Measurements from ENCODE around the gene ALS2CL.
"Not testable (repeated sequence)": the region's sequence is repeated elsewhere in the genome, so short reads cannot be mapped to it uniquely, and the experiment has no call there.

The ALS2CL gene

DNA sequence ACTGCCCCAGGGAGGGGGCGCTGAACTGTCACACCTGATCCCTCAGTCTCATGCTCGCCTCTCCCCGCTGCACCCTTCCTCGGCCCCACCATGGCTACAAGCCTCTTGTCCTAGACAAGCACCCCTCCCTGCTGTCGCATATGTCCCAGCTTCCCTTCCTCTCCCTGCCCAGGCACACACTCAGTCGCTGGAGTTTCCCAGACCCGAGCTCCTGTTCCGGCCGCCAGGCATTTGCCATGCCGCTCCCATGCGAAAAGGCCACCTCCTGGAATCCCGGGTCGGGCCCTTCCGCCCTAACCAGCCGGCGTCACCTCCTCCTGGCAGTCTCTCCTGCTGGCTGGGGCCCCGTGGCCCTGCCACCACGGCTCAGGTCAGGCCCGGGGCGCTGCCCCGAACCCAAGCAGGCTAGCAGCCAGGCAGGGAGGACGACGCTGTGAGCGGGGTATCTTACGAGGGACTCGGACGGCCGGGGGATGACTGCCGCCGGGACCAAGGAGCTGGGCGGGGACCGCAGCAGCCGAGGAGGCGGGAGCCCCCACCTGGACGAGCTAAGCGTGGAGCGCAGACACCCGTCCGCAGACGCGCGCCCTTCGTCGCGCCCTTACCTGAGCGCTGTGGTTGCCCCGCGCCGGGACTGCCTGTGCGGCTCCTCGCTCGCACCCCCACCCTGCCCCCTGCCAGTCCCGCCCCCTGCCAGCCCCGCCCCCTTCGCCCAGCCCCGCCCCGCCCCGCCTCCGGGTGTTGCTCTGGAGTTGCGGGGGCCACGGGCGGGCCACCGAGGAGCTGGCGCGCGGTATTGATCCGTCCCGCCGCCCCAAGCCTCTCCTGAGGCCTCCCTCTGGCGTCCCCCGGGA, at the start of gene ALS2CL:
ALS2CL (minus strand) TSS at position 642 of the 854 bp plus-strand sequence. CDS start 4,239 bp downstream, outside the sequence.
- peak; percentile 79 to 82 for DNase-seq

- no peak for DNase-seq
These were observed 49.6 kb upstream of the ALS2CL start for GRCh38 chr3:46742992-46743585.

DNA sequence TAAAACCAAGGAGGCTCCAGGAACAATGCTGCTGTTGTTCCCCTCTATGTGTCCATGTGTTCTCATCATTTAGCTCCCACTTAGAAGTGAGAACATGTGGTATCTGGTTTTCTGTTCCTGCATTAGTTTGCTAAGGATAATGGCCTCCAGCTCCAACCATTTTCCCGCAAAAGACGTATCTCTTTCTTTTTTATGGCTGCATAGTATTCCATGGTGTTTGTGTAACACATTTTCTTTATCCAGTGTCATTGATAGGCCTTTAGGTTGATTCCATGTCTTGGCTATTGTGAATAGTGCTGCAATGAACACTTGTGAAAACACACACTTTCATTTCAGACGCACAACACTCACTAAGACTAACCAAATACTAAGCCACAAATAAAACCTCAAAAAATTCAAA, 46.1 kb upstream of the ALS2CL start:
- not testable (repeated sequence) for DNase-seq

GRCh38 chr3:46737329-46737731, 43.9 kb upstream of the ALS2CL start:
- no peak for DNase-seq

DNA sequence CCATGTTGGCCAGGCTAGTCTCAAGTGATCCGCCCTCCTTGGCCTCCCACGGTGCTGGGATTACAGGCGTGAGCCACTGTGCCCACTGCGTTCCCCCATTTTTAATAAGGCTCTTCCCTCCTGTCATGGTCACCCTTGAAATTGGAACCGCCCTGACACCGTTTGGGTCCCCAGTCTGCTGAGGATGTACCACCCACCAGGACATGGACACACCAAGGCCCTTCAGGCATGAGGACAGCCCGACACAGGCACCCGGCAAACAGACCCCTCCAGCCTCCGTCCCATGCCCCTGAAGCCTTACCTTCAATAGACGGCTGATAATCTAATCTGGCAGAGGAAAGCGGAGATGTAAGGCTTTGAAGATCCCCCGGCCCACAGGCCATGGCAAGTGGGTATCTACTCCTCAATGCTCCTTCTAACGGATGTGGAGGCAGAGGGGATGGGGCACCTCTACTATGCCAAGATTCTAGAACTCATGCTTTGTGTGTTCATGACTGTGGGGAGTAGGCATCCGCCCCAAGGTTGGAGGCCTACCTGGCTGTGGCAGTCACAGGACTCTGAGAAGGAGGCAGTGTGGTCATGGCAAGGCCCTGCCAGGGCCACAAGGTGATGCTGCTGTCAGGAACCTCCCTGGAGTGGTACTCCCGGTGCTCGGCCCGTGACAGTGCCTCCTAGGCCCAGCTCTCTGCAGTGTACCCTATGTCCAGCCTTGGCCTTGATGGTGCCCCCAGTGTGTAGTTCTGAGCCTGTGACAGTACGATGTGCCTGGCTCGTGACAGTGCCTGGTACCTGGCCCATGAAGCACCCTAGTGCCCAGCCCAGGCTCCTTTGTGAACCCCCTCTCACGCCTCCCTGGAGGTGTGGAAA, 42.8 kb upstream of the ALS2CL start:
- no peak for DNase-seq

DNA sequence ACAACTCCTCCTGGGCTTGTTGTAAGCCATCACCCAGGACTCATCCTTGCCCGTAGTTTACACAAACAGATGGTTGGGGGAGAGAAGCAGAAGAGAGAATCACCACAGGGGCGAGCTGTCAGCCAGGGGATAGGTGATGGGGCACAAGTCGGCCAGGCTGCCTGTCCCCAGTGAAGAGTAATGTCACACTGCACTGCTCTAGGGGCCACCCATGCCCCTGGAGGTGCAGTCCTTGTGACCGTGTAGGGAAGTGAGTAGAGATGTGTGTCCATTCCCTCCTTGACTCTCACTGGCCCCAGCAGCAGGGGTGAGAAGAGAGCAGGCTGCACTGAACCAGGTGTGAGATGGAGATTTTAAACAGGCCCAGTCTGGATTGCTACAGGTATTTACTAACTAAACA, 41.3 kb upstream of the ALS2CL start:
- DNase-seq, result no peak

GRCh38 chr3:46733026-46733800, 39.7 kb upstream of the ALS2CL start:
- no peak for DNase-seq

DNA sequence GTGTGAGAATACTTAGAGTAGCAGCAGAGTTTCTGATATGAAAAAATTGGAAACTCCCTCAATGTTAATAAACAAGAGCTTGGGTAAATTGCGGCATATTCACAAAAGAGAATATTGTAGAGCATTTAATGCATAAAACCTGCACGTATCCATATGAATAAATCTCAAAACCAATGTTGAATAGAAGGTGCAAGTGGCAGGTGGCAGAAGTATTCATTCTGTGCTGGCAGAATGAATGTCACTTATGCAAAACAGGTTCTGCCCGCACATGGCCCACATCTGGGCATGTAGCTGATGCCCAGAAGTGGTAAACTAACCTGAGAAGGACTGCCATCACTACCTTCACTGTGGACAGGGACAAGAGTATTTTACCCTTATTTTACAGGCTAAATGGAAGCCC, 38.3 kb upstream of the ALS2CL start:
- no peak for DNase-seq

- no peak for DNase-seq
These were observed 37.3 kb upstream of the ALS2CL start for GRCh38 chr3:46730819-46731218.

DNA sequence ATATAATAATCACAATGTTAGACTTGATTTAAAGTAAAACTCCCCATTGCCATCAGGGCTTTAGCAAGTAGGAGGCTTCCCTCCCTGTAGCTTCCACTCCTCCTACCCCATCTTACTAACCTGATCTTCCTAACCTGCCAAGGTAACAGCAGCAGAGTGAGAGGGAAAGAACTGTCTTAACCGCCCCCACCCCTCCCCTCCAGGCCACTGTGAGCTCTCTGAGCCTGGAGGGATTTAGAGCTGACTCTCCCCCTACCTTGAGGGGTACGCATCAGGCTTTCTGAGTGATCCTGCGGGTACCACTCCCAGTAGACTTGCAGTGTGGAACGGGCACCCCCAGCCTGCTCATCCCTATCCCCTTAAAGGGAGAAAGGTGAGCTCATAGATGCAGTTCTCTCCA, 35.6 kb upstream of the ALS2CL start:
- no peak for DNase-seq

DNA sequence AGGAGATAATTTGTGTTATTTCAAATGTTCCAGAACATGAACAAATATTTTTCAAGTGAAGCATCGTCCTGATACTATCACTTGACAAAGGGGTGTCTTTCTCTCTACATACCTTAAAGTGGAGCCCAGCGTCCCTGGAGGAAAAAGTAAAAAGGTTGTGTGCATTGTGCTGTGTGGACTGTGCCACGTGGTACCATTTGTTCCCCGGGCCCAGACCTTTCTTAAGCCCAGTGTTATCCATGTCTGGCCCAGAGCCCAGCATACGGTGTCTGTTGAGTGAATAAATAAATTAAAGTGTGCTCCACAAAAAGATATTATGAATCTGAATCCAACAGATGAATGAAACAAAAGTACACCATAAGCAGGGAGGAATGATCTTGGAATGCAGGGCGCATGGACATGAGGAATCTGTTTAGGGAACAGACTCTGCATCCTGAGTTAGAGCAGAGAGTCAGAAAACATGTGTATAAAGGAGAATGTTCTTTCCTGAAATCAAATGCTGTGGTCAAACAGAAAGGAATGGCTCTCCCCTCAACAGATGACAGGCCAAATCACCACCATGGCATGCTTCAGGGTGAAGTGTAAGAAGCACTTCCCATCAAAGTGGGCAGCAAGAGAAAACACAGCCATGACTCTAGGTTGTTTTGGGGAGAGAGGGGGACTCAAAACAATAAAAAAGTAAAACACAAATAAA, 32.3 kb upstream of the ALS2CL start:
- no peak for DNase-seq

- DNase-seq, result no peak
These were observed 30.9 kb upstream of the ALS2CL start for GRCh38 chr3:46724424-46724823.

- DNase-seq, result no peak
These were observed 29.0 kb upstream of the ALS2CL start for GRCh38 chr3:46722443-46722842.

GRCh38 chr3:46721009-46721408, 27.5 kb upstream of the ALS2CL start:
- DNase-seq, result no peak

DNA sequence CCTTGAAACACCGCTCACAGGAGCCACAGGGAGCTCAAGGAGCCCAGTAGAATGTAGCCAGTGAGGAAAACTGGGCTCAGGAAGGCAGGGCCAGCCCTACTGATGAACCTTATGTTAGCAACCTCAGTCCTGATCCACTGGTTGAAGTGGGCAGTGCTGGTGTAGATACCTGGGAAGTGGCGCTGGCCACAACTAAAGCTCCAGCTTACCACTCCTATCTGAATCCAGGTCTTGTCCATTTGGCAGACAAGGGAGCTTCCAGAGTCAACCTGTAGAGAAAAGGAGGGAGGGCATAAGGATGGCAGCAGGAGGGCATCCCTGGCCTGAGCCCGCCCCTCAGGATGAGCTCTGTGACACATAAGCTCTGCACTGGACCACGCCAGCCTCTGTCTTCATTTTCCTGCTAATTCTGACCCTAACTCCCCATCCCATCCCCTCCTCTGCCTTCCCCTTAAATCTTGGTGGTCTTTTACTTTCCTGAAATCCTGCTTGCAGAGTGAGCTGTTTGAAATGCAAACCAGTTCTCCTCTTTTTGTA, 26.3 kb upstream of the ALS2CL start:
- no peak for DNase-seq

DNA sequence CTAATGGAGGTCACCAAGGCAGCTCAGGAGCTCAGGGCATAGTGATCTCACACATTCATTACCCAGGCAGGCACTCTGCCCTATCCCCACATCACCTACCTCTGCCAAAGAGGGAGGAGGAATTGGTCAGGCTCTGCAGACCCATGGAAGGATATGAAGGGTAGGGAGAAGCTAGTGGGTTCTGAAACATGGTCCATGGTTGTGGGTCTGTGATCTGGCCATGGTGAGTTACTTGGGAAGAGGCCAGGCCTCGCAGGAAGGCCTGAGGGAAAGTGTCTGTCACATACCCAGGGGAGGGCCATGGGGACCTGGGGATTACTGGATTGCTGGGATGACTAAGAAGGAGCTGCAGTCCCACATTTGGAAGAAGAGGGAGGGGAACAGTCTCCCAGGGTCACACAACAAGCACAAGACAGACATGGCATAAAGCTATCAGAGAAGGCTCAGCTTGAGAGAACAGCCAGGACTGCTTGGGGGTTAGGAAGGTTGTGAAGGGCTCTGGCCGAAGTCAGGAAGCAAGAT, 25.6 kb upstream of the ALS2CL start:
- no peak for DNase-seq

- DNase-seq, result peak in 1 of 2 donors; percentile 17
These were observed 24.2 kb upstream of the ALS2CL start, which contains the start of gene PRSS50 for GRCh38 chr3:46717447-46718231. PRSS50 (minus strand) TSS chr3:46717869; CDS start chr3:46717824, 45 bp downstream.

DNA sequence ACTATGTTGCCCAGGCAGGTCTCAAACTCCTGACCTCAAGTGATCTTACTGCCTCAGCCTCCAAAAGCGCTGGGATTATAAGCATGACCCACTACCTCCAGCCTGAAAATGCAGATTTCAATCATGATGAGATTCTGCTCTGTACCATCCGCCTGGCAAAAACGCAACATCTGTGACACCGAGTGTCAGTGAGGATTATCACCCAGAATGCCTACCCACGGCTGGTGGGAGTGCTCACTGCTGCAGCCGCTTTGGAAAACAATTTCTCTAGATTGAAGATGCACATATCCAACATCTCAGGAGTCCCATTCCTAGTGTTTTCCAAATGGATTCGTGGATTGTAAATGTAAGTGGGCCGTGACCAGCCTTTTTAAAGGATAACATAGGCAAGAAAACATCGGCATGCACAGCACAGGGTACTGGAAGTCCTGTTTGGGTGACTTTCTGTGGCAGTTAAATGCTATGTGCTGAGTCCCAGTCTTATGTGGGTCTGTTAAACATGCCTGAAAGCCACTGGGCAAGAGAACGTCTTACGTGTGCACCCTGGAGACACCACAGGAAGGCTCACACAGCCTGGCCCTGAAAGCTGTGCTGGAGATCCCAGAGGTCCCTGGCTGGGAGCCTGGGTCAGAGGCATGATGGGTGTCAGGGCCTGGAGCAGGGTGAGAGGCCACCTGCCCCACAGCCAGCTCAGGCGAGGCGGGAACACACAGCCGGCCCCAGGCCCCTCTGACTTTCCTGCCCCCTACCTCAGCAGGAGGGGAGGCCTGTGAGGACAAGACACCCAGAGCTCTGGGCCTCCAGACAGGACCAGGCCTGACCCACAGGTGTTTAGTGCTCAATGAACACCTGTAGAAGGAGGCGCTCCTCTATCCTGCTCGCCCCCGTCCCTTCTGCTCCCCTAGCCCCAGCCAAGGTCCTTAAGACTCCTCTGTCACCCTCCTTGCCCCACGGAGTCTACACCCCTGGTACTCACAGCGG, 23.3 kb upstream of the ALS2CL start:
- DNase-seq, result peak in 1 of 2 donors; percentile 6

DNA sequence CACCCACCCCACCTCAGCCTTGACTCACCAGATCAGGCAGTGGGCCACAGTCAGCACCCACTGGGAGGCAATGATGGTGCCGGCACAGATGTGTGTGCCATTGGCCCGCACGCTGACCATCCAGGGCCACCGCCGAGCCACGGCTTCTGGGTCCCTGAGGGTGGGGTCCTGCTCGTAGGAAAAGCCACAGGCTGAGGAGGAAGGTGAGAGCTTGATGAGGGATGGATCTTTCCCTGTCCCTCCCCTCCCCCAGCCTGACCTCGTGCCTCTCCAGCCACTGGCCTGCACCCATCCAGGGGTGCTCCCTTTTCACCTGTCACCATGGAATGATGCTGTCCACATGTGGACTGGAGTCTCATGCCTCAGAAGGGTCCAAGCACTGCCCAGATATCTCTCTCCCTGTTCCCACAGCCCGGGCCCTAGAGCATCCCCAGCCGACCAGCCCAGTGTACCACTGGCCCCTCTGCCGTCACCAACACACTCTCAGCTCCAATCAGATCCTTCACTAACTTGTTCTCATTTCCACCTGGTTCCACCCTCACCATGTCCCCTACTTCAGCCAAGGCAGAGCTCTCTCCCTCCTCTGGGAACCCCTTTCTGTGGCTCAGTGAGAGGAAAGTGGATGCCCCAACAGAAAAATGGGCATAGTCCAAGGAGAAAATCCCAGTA, 22.2 kb upstream of the ALS2CL start:
- DNase-seq, result peak in 1 of 2 donors; percentile 3
